ENCODE measurements around the gene HOMER2.

Gene HOMER2

GRCh38 chr15:82958638-82959037 lies 6.1 kb upstream of the HOMER2 start:
- Histone ChIP-seq H4K20me1 (ENCODE audit: control insufficient read depth, insufficient read depth, low read depth, low read length) (no peaks in the 10 kb centered on the region), H3K36me3 (ENCODE audit: control insufficient read depth, low read length) (no peaks in the 10 kb centered on the region), H3F3A (ENCODE audit: control insufficient read depth, insufficient read depth) (no peaks in the 10 kb centered on the region), H3K9me2 (replicated peaks; ENCODE audit: control insufficient read depth, low read length) (no peaks in the 10 kb centered on the region), H3K4me2 (ENCODE audit: low read length) (no peak overlapping the region), H3K79me2 (ENCODE audit: control insufficient read depth, low read length) (no peaks in the 10 kb centered on the region), H3K4me1 (ENCODE audit: control insufficient read depth, low read length) (no peaks in the 10 kb centered on the region), H3K27me3 (ENCODE audit: control insufficient read depth, low read length) (no peaks in the 10 kb centered on the region), H3K27ac (ENCODE audit: low read depth, low read length) (no peak overlapping the region), H3K9me3 (ENCODE audit: control insufficient read depth, insufficient read depth, low read length) (no peaks in the 10 kb centered on the region), H3K4me3 (ENCODE audit: low read length) (no peak overlapping the region)
- no peak for TF ChIP-seq EZH2phosphoT487 (IDR thresholded peaks at IDR 0.05; ENCODE audit: borderline replicate concordance, low read length)
- TF ChIP-seq, protein P1, sequence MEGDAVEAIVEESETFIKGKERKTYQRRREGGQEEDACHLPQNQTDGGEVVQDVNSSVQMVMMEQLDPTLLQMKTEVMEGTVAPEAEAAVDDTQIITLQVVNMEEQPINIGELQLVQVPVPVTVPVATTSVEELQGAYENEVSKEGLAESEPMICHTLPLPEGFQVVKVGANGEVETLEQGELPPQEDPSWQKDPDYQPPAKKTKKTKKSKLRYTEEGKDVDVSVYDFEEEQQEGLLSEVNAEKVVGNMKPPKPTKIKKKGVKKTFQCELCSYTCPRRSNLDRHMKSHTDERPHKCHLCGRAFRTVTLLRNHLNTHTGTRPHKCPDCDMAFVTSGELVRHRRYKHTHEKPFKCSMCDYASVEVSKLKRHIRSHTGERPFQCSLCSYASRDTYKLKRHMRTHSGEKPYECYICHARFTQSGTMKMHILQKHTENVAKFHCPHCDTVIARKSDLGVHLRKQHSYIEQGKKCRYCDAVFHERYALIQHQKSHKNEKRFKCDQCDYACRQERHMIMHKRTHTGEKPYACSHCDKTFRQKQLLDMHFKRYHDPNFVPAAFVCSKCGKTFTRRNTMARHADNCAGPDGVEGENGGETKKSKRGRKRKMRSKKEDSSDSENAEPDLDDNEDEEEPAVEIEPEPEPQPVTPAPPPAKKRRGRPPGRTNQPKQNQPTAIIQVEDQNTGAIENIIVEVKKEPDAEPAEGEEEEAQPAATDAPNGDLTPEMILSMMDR (IDR thresholded peaks at IDR 0.05; ENCODE audit: low read depth, low read length, poor library complexity, severe bottlenecking): no peak

- Histone ChIP-seq H3K4me2 (ENCODE audit: low read length) (peak overlapping the region; percentile 30; the same call in 1 of the 2 replicates), H3K27me3 (ENCODE audit: control insufficient read depth, low read length) (peaks cover 48% of the 10 kb centered on the region), H3K4me3 (ENCODE audit: low read length) (no peak overlapping the region; the same call in 1 of the 2 replicates), H4K20me1 (ENCODE audit: control insufficient read depth, insufficient read depth, low read depth, low read length) (no peaks in the 10 kb centered on the region), H3K9me3 (ENCODE audit: control insufficient read depth, insufficient read depth, low read length) (no peaks in the 10 kb centered on the region), H3K4me1 (ENCODE audit: control insufficient read depth, low read length) (no peaks in the 10 kb centered on the region), H3F3A (ENCODE audit: control insufficient read depth, insufficient read depth) (no peaks in the 10 kb centered on the region), H3K27ac (ENCODE audit: low read depth, low read length) (no peak overlapping the region), H3K9me2 (replicated peaks; ENCODE audit: control insufficient read depth, low read length) (no peaks in the 10 kb centered on the region), H3K79me2 (ENCODE audit: control insufficient read depth, low read length) (no peaks in the 10 kb centered on the region), H3K36me3 (ENCODE audit: control insufficient read depth, low read length) (no peaks in the 10 kb centered on the region)
- no peak; the same call in 1 of the 2 replicates for TF ChIP-seq EZH2phosphoT487 (IDR thresholded peaks at IDR 0.05; ENCODE audit: borderline replicate concordance, low read length)
- TF ChIP-seq, protein P1 (IDR thresholded peaks at IDR 0.05; ENCODE audit: low read depth, low read length, poor library complexity, severe bottlenecking): no peak
Measured at GRCh38 chr15:82951472-82952157, 905 bp downstream of the HOMER2 start.

DNA sequence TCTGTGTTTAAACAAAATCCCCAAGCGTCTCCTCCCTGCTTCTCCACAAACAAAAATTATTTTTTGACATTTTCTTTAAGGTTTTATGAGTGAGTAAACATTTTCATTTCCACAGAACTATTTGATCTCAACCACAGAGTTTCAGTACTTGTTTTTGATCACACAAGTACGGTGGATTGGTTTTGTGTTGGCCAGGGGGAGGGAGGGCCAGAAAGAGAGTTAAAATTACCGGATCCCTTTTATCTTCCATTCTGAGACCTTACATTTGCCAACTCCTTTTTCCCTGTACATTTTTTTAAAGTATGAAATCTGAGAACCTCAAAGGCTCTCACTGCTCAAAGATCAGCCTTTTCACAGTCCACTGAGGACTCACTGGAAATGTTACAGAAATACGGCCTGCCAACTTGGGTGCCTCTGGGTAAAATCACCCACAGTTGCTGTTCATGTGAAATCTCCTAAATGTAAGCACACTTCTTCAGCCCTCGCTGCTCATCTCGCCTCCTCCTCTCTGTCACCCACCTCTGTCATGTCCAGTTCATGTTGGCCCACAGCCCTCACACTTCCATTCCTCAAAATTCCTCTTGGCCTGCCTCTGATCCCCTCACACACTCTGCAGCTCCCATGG lies 1.7 kb downstream of the HOMER2 start:
- H3K4me3 ChIP-seq (ENCODE audit: low read length): no peak overlapping the region
- no peaks in the 10 kb centered on the region for H3F3A ChIP-seq (ENCODE audit: control insufficient read depth, insufficient read depth)
- TF ChIP-seq, protein P1 (IDR thresholded peaks at IDR 0.05; ENCODE audit: low read depth, low read length, poor library complexity, severe bottlenecking): no peak
- TF ChIP-seq EZH2phosphoT487 (IDR thresholded peaks at IDR 0.05; ENCODE audit: borderline replicate concordance, low read length): peak; percentile 44; the same call in 1 of the 2 replicates
- no peaks in the 10 kb centered on the region for H4K20me1 ChIP-seq (ENCODE audit: control insufficient read depth, insufficient read depth, low read depth, low read length)
- peaks cover 53% of the 10 kb centered on the region for H3K27me3 ChIP-seq (ENCODE audit: control insufficient read depth, low read length)
- H3K79me2 ChIP-seq (ENCODE audit: control insufficient read depth, low read length): no peaks in the 10 kb centered on the region
- H3K36me3 ChIP-seq (ENCODE audit: control insufficient read depth, low read length): no peaks in the 10 kb centered on the region
- no peaks in the 10 kb centered on the region for H3K9me2 ChIP-seq (replicated peaks; ENCODE audit: control insufficient read depth, low read length)
- no peak overlapping the region for H3K27ac ChIP-seq (ENCODE audit: low read depth, low read length)
- H3K9me3 ChIP-seq (ENCODE audit: control insufficient read depth, insufficient read depth, low read length): no peaks in the 10 kb centered on the region
- no peak overlapping the region for H3K4me2 ChIP-seq (ENCODE audit: low read length)
- H3K4me1 ChIP-seq (ENCODE audit: control insufficient read depth, low read length): no peaks in the 10 kb centered on the region
